ENCODE measurements around the gene CA10. TPM values are rescaled to one million over a fixed set of nuclear protein-coding genes. Genes with fewer than 3 reads are reported as not detected.
A peak's percentile ranks its signal among the peaks of the same experiment; 100 is the strongest.

Gene CA10
- total RNA-seq, 4 donors from 2014 or later: not detected

DNA sequence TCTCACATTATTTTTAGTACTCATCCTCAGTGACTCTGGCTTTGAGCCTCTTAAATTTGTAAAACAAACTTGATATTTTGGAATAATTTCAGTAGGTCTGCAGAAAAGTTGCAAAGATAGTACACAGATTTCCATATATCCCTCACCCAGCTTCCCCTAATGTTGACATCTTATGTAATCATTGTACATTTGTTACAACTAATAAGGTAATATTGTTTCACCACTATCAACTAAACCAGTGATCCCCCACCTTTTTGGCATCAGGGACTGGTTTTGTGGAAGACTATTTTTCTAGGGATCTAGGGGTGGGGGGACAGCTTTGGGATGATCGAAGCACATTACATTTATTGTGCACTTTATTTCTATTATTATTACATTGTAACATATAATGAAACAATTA is 391.2 kb downstream of the CA10 start:
- Histone ChIP-seq H3K4me1 (no peaks in the 10 kb centered on the region), H3K36me3 (no peaks in the 10 kb centered on the region), H3K9me3 (no peaks in the 10 kb centered on the region), H3K4me3 (no peak overlapping the region), H3K27me3 (peaks cover 11% of the 10 kb centered on the region), H3K27ac (no peak overlapping the region)
- ATAC-seq: no peak
- 82 to 86% methylated on average over 1 of the region's 1 CpG for WGBS, 2 donors (ENCODE audit: low coverage in 1 of 2)
- TF ChIP-seq, protein P1, sequence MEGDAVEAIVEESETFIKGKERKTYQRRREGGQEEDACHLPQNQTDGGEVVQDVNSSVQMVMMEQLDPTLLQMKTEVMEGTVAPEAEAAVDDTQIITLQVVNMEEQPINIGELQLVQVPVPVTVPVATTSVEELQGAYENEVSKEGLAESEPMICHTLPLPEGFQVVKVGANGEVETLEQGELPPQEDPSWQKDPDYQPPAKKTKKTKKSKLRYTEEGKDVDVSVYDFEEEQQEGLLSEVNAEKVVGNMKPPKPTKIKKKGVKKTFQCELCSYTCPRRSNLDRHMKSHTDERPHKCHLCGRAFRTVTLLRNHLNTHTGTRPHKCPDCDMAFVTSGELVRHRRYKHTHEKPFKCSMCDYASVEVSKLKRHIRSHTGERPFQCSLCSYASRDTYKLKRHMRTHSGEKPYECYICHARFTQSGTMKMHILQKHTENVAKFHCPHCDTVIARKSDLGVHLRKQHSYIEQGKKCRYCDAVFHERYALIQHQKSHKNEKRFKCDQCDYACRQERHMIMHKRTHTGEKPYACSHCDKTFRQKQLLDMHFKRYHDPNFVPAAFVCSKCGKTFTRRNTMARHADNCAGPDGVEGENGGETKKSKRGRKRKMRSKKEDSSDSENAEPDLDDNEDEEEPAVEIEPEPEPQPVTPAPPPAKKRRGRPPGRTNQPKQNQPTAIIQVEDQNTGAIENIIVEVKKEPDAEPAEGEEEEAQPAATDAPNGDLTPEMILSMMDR (IDR thresholded peaks at IDR 0.05): no peak
- TF ChIP-seq EP300 (IDR thresholded peaks at IDR 0.05) (no peak), POLR2AphosphoS5 (IDR thresholded peaks at IDR 0.05) (no peak), POLR2A (IDR thresholded peaks at IDR 0.05) (no peak)

DNA sequence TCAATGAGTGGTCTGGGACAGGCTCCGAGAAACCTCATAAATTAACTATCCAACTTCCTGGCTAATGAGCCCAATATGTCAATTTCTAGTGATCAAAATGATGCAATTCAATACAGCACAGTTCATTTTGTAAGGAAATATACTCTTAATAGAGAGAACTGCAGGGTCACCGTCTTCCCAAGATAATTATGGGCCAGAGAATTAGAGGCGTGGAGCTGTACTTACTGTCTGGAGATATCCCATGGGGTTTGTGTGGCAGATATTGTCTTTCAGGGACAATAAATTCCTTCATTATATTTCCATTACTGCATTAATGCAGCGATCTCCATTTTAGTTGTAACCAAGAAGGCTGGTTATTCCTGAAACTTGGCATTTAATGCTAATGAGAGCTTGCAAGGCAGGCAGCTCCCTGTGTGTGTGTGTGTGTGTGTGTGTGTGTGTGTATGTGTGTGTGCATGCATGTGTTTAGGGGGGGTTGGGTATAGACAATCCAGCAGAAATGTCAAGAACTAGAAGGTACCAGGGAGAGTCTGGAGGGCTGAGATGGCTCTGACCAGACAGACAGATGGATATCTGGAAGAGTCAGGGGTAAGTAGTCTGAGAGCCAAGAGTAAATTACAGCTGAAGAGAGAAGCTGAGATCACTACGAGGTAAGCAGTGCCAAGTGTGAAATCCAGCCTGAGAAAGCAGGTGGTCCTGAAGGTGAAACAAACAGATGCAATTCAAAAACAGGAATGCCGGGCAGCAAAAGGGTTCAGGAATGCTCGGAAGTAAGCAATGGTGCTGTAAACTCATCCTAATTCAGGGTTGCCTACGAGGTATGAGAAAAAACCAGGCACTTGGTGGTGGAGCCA is 393.0 kb downstream of the CA10 start:
- 59 to 84% methylated on average over 8 of the region's 8 CpGs for WGBS, 2 donors (ENCODE audit: low coverage in 1 of 2)
- H3K4me3 ChIP-seq: no peak overlapping the region
- H3K36me3 ChIP-seq: no peaks in the 10 kb centered on the region
- no peak overlapping the region for H3K27ac ChIP-seq
- H3K27me3 ChIP-seq: peaks cover 13% of the 10 kb centered on the region
- ATAC-seq: no peak
- TF ChIP-seq POLR2A (IDR thresholded peaks at IDR 0.05) (no peak), EP300 (IDR thresholded peaks at IDR 0.05) (no peak), POLR2AphosphoS5 (IDR thresholded peaks at IDR 0.05) (no peak)
- TF ChIP-seq, protein P1 (IDR thresholded peaks at IDR 0.05): no peak
- H3K9me3 ChIP-seq: no peaks in the 10 kb centered on the region
- H3K4me1 ChIP-seq: no peaks in the 10 kb centered on the region

DNA sequence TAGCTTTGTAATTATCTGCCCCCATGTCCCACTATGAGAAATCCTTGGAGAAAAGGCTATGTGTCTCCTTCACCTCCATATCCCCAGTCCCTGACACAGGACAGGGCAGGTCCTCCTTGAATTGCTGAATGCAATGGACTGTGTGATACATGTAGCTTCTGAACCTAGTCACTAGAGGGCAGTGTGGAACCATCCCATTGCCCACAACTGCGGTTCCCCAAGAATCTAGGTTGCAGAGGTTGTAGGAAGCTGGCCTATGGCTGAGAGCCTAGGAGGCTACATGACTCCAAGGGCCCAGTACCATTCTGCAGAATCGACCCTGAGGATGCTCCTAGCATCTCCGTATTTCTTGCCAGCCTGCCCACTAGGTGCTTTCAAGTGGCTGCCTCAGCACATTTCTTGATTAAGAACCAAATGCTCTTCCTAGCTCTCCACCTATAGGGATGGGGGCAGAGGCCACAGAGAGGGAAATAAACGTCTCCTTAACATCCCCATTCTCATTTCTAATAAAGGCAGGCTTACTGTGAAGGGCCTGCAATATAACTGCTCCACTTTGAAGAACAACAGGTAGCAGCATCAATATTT is 394.0 kb downstream of the CA10 start:
- Histone ChIP-seq H3K27ac (no peak overlapping the region), H3K4me1 (no peaks in the 10 kb centered on the region), H3K36me3 (no peaks in the 10 kb centered on the region), H3K9me3 (no peaks in the 10 kb centered on the region), H3K4me3 (no peak overlapping the region), H3K27me3 (peaks cover 13% of the 10 kb centered on the region)
- no peak for TF ChIP-seq POLR2AphosphoS5 (IDR thresholded peaks at IDR 0.05)
- TF ChIP-seq, protein P1 (IDR thresholded peaks at IDR 0.05): peak; percentile 42 to 83 (median 62)
- no peak for TF ChIP-seq EP300 (IDR thresholded peaks at IDR 0.05)
- TF ChIP-seq POLR2A (IDR thresholded peaks at IDR 0.05): no peak
- 5 to 9% methylated on average over 3 to 4 of the region's 4 CpGs for WGBS, 2 donors (ENCODE audit: low coverage in 1 of 2)
- ATAC-seq: peak; percentile 58

GRCh38 chr17:51763058-51763457 is 395.5 kb downstream of the CA10 start:
- H3K9me3 ChIP-seq: no peaks in the 10 kb centered on the region
- H3K27me3 ChIP-seq: peaks cover 13% of the 10 kb centered on the region
- TF ChIP-seq, protein P1 (IDR thresholded peaks at IDR 0.05): no peak
- no peak for TF ChIP-seq POLR2AphosphoS5 (IDR thresholded peaks at IDR 0.05)
- no peak for TF ChIP-seq POLR2A (IDR thresholded peaks at IDR 0.05)
- TF ChIP-seq EP300 (IDR thresholded peaks at IDR 0.05): no peak
- 58 to 60% methylated on average over 3 of the region's 3 CpGs for WGBS, 2 donors (ENCODE audit: low coverage in 1 of 2)
- ATAC-seq: no peak
- no peak overlapping the region for H3K4me3 ChIP-seq
- H3K4me1 ChIP-seq: no peaks in the 10 kb centered on the region
- H3K27ac ChIP-seq: no peak overlapping the region
- no peaks in the 10 kb centered on the region for H3K36me3 ChIP-seq

DNA sequence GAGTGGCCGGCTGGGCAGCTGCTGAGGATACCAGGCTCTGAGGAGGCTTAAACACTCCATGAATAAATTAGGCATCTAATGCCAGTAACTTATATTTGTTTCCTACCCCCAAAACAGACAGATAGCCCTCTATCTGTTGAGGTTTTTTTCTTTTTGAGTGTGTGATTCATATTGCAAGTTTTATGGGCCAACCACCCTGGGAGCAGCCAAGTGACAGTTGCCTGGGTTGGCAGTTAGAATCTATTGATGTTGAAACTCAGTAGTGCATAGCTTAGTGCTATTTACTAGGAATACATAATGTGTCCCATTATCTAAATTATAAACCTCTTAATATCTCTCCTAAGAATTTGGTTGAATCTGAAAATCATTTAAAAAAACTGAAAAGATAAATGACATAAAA is 397.4 kb downstream of the CA10 start:
- TF ChIP-seq EP300 (IDR thresholded peaks at IDR 0.05) (no peak), POLR2AphosphoS5 (IDR thresholded peaks at IDR 0.05) (no peak), POLR2A (IDR thresholded peaks at IDR 0.05) (no peak)
- TF ChIP-seq, protein P1 (IDR thresholded peaks at IDR 0.05): no peak
- Histone ChIP-seq H3K27ac (no peak overlapping the region), H3K36me3 (no peaks in the 10 kb centered on the region), H3K9me3 (no peaks in the 10 kb centered on the region), H3K4me3 (no peak overlapping the region), H3K4me1 (no peaks in the 10 kb centered on the region), H3K27me3 (peaks cover 10% of the 10 kb centered on the region)
- ATAC-seq: no peak
- WGBS, 2 donors (ENCODE audit: low coverage in 1 of 2): 60 to 80% methylated on average over 1 of the region's 1 CpG

Data from gastroesophageal sphincter (tissue), 4 donors.